ENCODE results near the gene TMEM242.

GRCh38 chr6:157323966-157324300 is 614 bp upstream of the TMEM242 start:
- TF ChIP-seq EZH2 (IDR thresholded peaks at IDR 0.05; ENCODE audit: insufficient read depth, poor library complexity, severe bottlenecking) (no peak), EZH2phosphoT487 (IDR thresholded peaks at IDR 0.05; ENCODE audit: insufficient read depth, low read depth) (no peak)
